Stimulated activated CD4-positive, alpha-beta T cell treated with anti-CD3 and anti-CD28 coated beads, Interleukin-4, amount 100 ng/mL, for 24 hours (primary cell): ENCODE results near the gene SLC5A5.
"Not testable (repeated sequence)": the region's sequence is repeated elsewhere in the genome, so short reads cannot be mapped to it uniquely, and the experiment has no call there.

Experiments used
- DNase-seq: peaks from one replicate; pipeline ENCODE4 v3.0.0-alpha.2; 2020

Gene SLC5A5

DNA sequence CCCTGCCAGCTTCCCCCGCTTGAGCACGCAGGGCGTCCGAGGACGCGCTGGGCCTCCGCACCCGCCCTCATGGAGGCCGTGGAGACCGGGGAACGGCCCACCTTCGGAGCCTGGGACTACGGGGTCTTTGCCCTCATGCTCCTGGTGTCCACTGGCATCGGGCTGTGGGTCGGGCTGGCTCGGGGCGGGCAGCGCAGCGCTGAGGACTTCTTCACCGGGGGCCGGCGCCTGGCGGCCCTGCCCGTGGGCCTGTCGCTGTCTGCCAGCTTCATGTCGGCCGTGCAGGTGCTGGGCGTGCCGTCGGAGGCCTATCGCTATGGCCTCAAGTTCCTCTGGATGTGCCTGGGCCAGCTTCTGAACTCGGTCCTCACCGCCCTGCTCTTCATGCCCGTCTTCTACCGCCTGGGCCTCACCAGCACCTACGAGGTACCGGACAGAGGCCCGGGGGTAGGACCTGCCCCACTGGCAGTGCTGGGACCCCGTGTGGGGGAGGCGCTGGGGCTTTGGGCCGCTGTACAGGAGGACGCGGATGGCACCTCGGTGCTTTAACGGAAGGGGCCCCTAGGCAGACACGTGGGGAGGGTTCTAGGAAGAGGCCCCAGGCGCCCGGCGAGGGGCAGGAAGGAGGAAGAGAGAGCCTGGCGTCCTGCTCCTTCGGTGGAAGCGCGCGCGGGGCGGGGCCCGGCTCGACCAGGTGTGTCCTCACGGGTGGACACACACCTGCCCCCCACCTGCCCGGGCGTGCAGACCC, 681 bp downstream of the SLC5A5 start:
- DNase-seq = peak; percentile 55

DNA sequence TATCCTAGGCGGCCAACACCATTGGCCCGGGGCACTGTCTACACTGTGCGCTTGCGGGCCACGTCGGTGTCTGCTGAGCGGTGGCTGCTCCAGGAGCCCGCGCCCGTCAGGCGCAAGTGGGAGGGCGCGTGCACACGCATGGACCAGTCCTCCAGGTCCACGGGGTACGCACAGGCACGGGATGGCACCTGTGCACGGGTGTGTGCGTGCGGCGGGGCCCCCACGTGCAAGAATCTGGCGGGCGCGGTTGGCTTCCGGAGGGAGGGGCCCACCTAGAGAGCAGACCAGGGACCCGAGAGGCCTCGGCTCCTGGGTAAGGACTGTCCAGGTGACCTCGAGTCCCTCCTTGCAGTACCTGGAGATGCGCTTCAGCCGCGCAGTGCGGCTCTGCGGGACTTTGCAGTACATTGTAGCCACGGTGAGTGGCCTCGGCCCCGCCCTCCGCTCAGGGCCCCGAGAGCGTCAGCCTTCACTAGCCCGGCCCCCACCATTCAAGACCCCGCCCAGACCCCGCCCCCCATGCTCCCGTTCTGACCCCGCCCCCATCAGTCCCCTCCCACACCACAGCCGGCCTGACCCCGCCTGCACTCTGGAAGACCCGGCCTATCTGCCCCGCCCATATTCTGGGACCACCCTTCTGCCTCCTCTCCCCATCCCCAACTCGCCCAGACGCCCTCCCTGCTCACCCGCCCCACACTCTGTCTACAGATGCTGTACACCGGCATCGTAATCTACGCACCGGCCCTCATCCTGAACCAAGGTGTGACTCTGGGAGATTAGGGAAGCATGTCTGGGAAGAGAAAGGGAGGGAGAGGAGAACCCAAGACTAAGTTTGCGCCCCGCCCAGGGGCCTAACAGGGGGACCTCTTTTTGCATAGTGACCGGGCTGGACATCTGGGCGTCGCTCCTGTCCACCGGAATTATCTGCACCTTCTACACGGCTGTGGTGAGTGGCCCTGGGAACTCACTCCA, 2.3 kb downstream of the SLC5A5 start:
- DNase-seq = peak; percentile 71

DNA sequence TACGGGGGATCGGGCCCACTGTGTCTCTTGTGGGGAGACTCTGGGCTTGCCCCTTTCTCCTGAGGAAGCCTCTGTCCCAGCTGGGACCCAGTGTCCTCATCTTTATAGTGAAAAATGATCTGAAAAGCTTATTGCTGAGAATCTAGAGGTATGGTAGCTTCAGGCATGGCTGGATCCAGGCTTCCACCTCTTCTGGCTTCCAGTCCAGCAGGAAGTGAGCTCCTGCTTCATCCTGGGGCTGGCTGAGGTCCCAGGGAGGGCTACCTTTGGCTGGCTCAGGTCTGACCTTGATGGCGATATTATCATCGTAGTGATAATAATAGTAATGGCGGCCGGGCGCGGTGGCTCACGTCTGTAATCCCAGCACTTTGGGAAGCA, 3.0 kb downstream of the SLC5A5 start:
- no peak for DNase-seq

DNA sequence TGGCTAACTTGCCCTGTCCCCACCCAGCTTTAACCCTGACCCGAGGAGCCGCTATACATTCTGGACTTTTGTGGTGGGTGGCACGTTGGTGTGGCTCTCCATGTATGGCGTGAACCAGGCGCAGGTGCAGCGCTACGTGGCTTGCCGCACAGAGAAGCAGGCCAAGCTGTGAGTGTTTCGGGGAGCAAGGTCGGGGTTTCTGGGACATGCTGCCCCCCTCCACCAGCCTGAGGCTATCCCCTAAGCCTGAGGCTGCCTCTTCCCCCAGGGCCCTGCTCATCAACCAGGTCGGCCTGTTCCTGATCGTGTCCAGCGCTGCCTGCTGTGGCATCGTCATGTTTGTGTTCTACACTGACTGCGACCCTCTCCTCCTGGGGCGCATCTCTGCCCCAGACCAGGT, 6.0 kb downstream of the SLC5A5 start:
- no peak for DNase-seq

DNA sequence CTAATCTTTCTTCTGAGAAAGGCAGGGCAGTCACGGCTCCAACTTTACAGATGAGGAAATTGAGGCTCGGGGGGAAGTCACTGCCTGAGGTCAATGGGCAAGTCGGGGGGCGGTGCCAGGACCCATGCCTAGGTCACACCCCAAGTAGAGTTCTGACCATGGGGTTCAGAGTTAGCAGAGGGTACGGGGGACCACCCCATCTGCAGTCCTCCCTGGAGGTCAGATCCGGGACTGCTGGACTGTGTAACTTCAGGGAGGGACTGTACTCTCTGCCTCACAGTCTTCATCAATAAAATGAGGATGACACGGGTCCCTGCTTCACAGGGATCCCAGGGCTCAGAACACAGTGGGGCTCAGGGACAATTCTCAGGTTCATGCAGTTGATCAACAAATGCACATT, 7.7 kb downstream of the SLC5A5 start:
- DNase-seq = no peak

DNA sequence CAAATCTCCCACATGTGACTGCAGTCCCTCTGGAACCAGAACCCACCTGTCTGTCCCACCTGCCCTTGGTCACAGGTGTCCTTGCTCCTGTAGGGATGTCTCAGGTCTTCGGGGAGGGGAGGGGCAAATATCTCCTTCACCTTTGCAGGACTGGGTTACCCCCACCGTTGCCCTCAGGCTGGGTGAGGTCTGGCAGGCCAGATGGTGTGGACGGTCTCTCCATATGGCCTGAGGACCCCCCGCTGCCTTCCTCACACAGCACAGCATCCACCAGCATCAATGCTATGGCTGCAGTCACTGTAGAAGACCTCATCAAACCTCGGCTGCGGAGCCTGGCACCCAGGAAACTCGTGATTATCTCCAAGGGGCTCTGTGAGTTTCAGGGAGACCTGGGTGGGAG, 10.0 kb downstream of the SLC5A5 start:
- DNase-seq = no peak

- no peak for DNase-seq
Measured at GRCh38 chr19:17883627-17884410, 12.1 kb downstream of the SLC5A5 start.

DNA sequence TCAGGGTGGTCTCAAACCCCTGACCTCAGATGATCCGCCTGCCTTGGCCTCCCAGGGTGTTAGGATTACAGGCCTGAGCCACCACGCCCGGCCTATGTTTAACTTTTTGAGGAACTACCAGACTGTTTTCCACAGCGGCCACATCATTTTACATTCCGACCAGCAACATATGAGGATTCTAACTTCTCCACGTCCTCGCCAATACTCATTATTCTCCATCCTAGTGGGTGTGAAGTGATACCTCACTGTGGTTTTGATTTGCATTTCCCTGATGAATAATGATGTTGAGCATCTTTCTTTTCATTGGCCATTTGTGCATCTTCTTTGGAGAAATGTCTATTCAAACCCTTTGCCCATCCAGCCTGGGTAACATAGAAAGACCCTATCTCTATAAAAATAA, 14.8 kb downstream of the SLC5A5 start:
- no peak for DNase-seq

DNA sequence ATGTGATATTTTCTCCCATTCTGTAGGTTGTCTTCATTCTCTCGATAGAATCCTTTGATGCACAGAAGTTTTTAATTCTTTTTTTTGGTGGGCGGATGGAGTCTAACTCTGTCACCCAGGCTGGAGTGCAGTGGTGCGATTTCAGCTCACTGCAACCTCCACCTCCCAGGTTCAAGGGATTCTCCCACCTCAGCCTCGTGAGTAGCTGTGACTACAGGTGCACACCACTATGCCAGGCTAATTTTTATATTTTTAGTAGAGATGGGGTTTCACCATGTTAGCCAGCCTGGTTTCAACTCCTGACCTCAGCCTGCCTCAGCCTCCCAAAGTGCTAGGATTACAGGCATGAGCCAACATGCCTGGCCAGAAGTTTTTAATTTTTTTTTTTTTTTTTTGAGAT, 15.5 kb downstream of the SLC5A5 start:
- DNase-seq = not testable (repeated sequence)

GRCh38 chr19:17888260-17888659, 16.5 kb downstream of the SLC5A5 start:
- no peak for DNase-seq

GRCh38 chr19:17889609-17890214, 18.0 kb downstream of the SLC5A5 start:
- no peak for DNase-seq

DNA sequence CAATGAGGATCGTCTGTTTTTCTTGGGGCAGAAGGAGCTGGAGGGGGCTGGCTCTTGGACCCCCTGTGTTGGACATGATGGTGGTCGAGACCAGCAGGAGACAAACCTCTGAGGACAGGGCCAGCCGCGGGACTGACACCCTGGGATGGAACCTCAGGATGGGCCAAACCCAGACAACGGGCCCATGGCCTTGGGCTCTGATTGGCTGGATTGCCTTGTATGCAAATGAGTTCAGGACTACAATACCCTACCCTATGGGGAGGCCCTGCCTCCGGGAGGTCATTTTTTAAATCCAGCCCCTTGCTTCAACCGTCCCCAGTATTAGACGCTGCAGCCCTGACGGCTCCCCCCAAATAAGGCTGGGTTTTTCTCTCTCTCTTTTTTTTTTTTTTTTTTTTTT, 22.0 kb downstream of the SLC5A5 start:
- DNase-seq = no peak

DNA sequence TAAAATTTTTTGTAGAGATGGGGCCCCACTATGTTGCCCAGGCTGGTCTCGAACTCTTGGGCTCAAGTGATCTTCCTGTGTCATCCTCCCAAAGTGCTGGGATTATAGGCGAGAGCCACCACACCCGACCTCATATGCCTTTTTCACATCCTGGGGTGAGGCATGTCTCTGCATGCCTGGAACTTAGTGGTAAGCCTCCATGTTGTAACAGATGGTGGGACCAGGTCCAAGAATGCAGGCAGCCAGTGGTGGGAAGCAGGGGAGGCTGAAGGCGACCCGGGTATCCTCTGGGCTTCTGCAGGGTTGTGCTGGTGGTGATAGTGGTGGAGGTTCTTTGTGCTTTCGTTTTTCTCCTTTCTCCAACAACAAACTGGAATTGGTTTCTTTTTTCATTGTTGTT, 31.0 kb downstream of the SLC5A5 start:
- no peak for DNase-seq

- no peak for DNase-seq
Measured at GRCh38 chr19:17908244-17908643, 36.5 kb downstream of the SLC5A5 start.

GRCh38 chr19:17909003-17909732, 37.4 kb downstream of the SLC5A5 start:
- DNase-seq = no peak

DNA sequence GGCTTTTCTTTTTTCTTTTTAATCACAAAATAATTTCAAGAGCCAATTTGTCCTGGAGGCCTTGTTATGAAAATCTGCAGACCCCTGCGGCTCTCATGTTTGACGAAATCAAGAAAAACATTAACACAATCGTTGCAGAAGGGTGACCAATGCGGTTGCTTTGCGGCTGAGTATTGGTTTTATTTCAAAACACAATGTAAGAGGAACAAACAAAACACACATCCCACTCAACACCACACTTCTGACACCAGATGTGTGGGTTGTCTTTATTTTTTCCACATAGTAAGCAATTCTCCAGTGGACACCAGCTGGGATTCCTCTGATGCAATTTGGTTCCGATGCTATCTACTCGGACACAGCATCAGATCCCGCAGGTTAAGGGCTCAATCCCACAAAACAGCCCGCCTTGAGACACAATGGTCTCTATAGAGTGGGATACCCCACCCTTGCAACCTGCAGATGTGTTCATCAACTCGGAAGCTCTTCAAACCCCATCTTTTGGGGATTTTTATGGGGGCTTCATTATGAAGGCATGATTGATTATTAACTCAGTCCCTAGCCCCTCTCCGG, 39.1 kb downstream of the SLC5A5 start:
- no peak for DNase-seq

DNA sequence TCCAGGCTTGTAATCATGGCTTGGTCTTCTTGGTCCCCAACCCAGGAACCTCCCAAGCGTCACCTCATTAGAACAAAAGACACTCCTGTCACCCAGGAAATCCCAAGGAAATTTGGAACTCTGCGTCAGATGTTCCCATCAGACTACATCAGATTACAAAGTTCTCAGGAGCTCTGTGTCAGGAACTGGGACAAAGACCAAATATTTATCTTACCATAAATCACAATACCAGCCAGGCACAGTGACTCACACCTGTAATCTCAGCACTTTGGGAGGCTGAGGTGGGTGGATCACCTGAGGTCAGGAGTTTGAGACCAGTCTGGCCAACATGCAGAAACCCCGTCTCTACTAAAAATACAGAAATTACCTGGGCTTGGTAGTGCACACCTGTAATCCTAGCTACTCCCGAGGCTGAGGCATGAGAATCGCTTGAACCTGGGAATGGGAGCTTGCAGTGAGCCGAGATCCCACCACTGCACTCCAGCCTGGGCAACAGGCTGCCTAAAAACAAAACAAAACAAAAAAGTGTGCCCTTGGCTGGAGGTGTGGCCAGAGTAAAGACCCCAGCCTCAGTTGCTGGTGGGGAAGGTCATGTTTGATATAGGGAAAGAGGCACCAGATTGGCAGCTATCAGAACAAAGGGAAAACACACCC, 44.3 kb downstream of the SLC5A5 start:
- no peak for DNase-seq

GRCh38 chr19:17918151-17918550, 46.4 kb downstream of the SLC5A5 start:
- not testable (repeated sequence) for DNase-seq

DNA sequence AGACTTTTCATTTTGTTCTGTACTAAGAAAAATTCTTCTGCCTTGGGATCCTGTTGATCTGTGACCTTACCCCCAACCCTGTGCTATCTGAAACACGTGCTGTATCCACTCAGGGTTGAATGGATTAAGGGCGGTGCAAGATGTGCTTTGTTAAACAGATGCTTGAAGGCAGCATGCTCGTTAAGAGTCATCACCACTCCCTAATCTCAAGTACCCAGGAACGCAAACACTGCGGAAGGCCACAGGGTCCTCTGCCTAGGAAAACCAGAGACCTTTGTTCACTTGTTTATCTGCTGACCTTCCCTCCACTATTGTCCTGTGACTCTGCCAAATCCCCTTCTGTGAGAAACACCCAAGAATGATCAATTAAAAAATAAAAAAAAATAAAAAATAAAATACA, 47.4 kb downstream of the SLC5A5 start:
- not testable (repeated sequence) for DNase-seq

DNA sequence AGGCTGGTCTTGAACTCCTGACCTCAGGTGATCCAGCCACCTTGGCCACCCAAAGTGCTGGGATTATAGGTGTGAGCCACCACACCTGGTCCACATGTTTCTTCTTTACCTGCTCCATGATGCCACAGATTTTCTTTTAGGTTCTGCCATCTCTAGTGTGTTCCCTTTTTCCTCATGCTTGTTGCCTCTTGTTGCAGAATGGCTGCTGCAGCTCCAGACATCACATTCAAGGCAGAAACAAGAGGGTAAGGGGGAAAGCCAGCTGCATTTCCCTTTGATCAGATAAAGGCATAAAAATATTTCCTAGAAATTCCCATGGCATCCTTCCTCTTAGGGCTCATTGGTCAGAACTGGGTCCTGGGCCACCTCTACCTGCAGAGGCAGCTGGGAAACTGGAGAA, 48.8 kb downstream of the SLC5A5 start:
- DNase-seq = no peak

DNA sequence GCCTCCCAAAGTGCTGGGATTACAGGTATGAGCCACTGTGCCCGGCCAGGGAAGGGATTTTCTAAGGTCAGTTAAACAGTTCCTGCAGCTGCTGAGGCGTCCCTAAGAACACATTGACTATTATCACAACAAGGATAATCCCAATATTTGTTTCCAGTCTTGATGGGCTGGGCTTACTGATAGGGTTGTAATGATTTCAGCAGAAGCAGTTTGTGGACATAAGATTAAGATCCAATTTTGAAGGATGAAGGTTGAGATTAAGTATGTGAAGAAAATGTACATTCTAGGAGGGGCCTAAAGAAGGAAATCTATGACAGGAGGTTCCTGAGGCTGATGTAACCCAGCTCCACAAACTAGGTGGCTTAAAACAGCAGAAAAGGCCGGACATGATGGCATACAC, 50.4 kb downstream of the SLC5A5 start:
- no peak for DNase-seq
